SK-N-MC (cell line): ENCODE measurements around the gene PLAGL2.
"Not testable (repeated sequence)": the region's sequence is repeated elsewhere in the genome, so short reads cannot be mapped to it uniquely, and the experiment has no call there.

Experiments
- DNase-seq: peaks from one replicate; pipeline ENCODE4 v3.0.0-alpha.2; 2011; ENCODE audit warnings: low read depth, low spot score
- H3K27ac ChIP-seq: fragments of 200-600 bp; sonication (generic); 2 replicates; pipeline ENCODE4 v1.5.1; 2016; ENCODE audit warnings: mixed run types
- H3K36me3 ChIP-seq: fragments of 200-600 bp; sonication (generic); 2 replicates; pipeline ENCODE4 v1.6.1; 2017; ENCODE audit warnings: antibody characterized with exemption, low read length, mixed read lengths; ENCODE audit not compliant: insufficient read depth
- H3K4me3 ChIP-seq: fragments of 200-600 bp; sonication (generic); 2 replicates; pipeline ENCODE4 v1.5.1; 2016
- H3K9ac ChIP-seq: fragments of 200-600 bp; sonication (generic); 2 replicates; pipeline ENCODE4 v1.8.0; 2017; ENCODE audit warnings: mixed run types, mixed read lengths; ENCODE audit not compliant: insufficient read length
- H3K9me3 ChIP-seq: fragments of 200-600 bp; sonication (generic); 2 replicates; pipeline ENCODE4 v1.6.1; 2017; ENCODE audit warnings: low read depth, mild to moderate bottlenecking, antibody characterized with exemption, low read length, moderate library complexity, mixed read lengths
- EZH2 ChIP-seq: fragments of 200-600 bp; sonication (generic); IDR thresholded peaks from one replicate; pipeline ENCODE4 v1.6.1; 2017; ENCODE audit warnings: antibody characterized with exemption
- FOXP2 ChIP-seq: optimal IDR thresholded peaks from 2 replicates; pipeline ENCODE3; 2011; ENCODE audit warnings: mild to moderate bottlenecking, moderate library complexity; ENCODE audit not compliant: insufficient read depth; ENCODE audit errors: extremely low read length, control extremely low read depth
- POLR2AphosphoS5 ChIP-seq: IDR thresholded peaks from 2 replicates; pipeline ENCODE4 v1.6.1; 2012; ENCODE audit warnings: mild to moderate bottlenecking, low read depth, low read length, borderline replicate concordance

The PLAGL2 gene

GRCh38 chr20:32184961-32185603, 22.5 kb downstream of the PLAGL2 start:
- H3K9me3 ChIP-seq: no peaks in the 10 kb centered on the region
- H3K27ac ChIP-seq: no peak overlapping the region
- no peak overlapping the region for H3K4me3 ChIP-seq
- H3K9ac ChIP-seq: no peak overlapping the region
- TF ChIP-seq FOXP2 (no peak), EZH2 (no peak), POLR2AphosphoS5 (no peak)
- no peaks in the 10 kb centered on the region for H3K36me3 ChIP-seq
- no peak for DNase-seq

- Histone ChIP-seq H3K36me3 (no peaks in the 10 kb centered on the region), H3K9ac (no peak overlapping the region), H3K27ac (no peak overlapping the region), H3K9me3 (no peaks in the 10 kb centered on the region), H3K4me3 (no peak overlapping the region)
- DNase-seq: no peak
- TF ChIP-seq POLR2AphosphoS5 (no peak), EZH2 (no peak), FOXP2 (no peak)
Measured at GRCh38 chr20:32183947-32184635, 23.5 kb downstream of the PLAGL2 start.

- no peak overlapping the region for H3K4me3 ChIP-seq
- TF ChIP-seq EZH2 (no peak), FOXP2 (no peak), POLR2AphosphoS5 (no peak)
- H3K9ac ChIP-seq: no peak overlapping the region
Measured at GRCh38 chr20:32181606-32182005, 25.9 kb downstream of the PLAGL2 start.

GRCh38 chr20:32179934-32180333, 27.6 kb downstream of the PLAGL2 start:
- DNase-seq: no peak
- Histone ChIP-seq H3K36me3 (no peaks in the 10 kb centered on the region), H3K9me3 (no peaks in the 10 kb centered on the region), H3K4me3 (no peak overlapping the region), H3K9ac (no peak overlapping the region), H3K27ac (no peak overlapping the region)
- TF ChIP-seq POLR2AphosphoS5: no peak
- no peak for TF ChIP-seq EZH2
- no peak for TF ChIP-seq FOXP2

More at GRCh38 chr20:32181606-32182005, 25.9 kb downstream of the PLAGL2 start:
- no peak for DNase-seq
- H3K9me3 ChIP-seq: no peaks in the 10 kb centered on the region
- H3K36me3 ChIP-seq: no peaks in the 10 kb centered on the region
- H3K27ac ChIP-seq: no peak overlapping the region

GRCh38 chr20:32179515-32179914, 28.0 kb downstream of the PLAGL2 start:
- H3K4me3 ChIP-seq: no peak overlapping the region
- no peak for DNase-seq
- no peaks in the 10 kb centered on the region for H3K9me3 ChIP-seq
- TF ChIP-seq FOXP2 (no peak), EZH2 (no peak), POLR2AphosphoS5 (no peak)
- H3K27ac ChIP-seq: no peak overlapping the region
- H3K36me3 ChIP-seq: no peaks in the 10 kb centered on the region
- H3K9ac ChIP-seq: no peak overlapping the region

- not testable (repeated sequence) for H3K36me3 ChIP-seq, H3K9ac ChIP-seq, H3K9me3 ChIP-seq, H3K4me3 ChIP-seq, DNase-seq, H3K27ac ChIP-seq
Measured at GRCh38 chr20:32177696-32178095, 29.8 kb downstream of the PLAGL2 start.

- Histone ChIP-seq H3K9ac (no peak overlapping the region), H3K9me3 (no peaks in the 10 kb centered on the region), H3K4me3 (no peak overlapping the region), H3K27ac (no peak overlapping the region), H3K36me3 (peaks cover 12% of the 10 kb centered on the region; the same call in 1 of the 2 replicates)
- peak; percentile 2 for DNase-seq
- TF ChIP-seq POLR2AphosphoS5 (no peak), FOXP2 (no peak), EZH2 (no peak)
Measured at GRCh38 chr20:32168184-32168910, 39.2 kb downstream of the PLAGL2 start.

GRCh38 chr20:32167552-32167951, 40.0 kb downstream of the PLAGL2 start:
- H3K36me3 ChIP-seq: peaks cover 15% of the 10 kb centered on the region
- no peak for DNase-seq
- H3K9me3 ChIP-seq: no peaks in the 10 kb centered on the region
- no peak overlapping the region for H3K4me3 ChIP-seq
- no peak overlapping the region for H3K27ac ChIP-seq
- no peak for TF ChIP-seq FOXP2
- TF ChIP-seq EZH2: no peak
- no peak for TF ChIP-seq POLR2AphosphoS5
- no peak overlapping the region for H3K9ac ChIP-seq
